Left forelimb (tissue), 1 donor: Measurements from ENCODE around the gene DYRK2.

Experiments
- DNase-seq: peaks from one replicate; pipeline ENCODE4 v3.0.0-alpha.2; 2018; ENCODE audit warnings: low spot score

DYRK2 gene

GRCh38 chr12:67648521-67649260, at the start of gene DYRK2:
Gene DYRK2, plus strand, starts transcription at chr12:67648745. Its CDS starts 389 bp downstream, at chr12:67649134.
- peak; percentile 93 for DNase-seq

DNA sequence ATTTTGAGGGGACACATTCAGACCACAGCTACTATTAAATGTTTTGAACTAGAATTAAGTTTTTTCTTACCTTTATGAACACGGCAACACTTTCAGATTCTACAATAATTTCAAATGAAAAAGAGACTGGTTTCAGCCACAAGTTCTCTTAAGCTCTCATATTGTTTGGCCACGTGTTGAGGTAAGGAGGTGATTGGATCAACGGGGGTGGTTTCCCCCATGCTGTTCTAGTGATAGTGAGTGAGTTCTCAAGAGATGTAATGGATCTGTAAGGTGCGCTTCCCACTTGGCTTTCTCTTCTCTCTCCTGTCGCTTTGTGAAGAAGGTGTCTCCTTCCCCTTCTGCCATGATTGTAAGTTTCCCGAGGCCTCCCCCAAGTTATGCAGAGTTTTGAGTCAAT, 48.9 kb upstream of the DYRK2 start:
- no peak for DNase-seq

DNA sequence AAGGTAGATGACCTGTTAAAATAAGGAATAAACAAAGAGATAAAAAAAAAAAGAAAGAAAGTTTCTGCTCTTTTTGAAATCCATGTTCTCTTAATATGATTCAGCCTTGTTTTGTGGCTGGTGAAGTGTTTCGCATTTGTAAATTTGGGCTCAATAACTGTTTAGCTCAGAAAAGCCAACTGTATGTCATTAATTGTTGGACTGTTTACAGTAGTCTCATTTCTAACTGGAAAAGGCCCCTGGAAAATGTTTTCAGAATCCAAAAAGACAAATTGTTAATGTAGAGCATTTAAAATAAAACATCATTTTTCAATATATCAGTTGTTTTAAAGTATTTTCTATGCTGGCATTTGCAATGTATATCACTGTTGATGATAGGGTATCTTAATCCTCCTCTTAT, 47.4 kb upstream of the DYRK2 start:
- no peak for DNase-seq

- DNase-seq, result no peak
Observed at GRCh38 chr12:67609226-67609870, 39.2 kb upstream of the DYRK2 start.

- DNase-seq, result no peak
Observed at GRCh38 chr12:67613040-67613439, 35.5 kb upstream of the DYRK2 start.

DNA sequence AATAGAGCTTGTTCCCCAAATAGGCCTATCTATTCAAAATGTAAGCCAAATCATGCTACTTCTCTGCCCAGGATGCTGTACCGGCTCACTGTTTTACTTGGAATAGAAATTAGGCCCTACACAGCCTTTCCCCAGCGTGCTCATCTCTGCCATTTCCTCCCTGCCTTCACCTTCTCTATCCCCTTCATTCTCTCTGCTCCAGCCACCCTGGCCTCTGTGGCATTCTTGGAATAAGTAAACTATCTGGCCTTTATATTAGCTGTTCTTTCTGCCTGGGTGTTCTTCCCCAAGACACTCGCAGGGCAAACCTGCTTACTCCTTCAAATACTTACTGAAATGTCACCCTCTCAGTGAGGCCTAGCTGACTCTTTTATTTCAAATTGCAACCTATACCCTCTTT, 30.9 kb upstream of the DYRK2 start:
- DNase-seq, result no peak

DNA sequence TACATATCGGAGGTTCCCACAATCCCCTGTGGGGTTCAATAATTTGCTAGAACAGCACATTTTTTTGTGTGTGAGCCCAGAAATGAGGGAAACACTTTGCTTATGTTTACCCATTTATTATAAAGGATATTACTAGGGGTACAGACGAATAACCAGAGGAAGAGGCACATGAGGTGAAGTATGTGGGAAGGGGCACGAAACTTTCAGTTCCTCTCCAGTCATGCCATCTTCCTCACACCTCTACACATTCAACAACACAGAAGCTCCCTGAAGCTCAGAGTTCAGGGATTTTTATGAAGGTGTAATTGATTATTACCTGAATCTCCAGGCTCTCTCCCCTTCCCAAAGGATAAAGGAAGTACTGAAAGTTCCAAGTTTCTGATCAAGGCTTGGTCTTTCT, 30.2 kb upstream of the DYRK2 start:
- DNase-seq, result no peak

DNA sequence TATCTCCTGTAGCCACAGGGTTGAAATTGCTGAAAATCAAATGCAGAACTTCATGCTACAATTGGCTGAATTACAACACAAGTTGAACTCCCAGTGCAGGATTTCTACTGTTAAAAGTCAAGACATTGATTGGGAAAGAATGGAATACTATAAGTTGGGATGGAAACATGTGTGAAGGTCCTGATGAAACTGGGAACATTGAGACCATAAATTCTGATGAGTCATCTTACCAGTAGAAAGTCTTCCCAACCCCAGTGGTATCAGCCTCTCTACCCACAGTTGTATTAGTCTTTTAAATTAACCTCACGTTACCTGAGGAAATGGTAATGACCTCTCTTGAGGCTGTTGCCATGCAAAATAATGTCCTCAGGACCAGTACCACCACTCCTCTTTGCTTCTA, 27.4 kb upstream of the DYRK2 start:
- no peak for DNase-seq

- no peak for DNase-seq
Observed at GRCh38 chr12:67621926-67622325, 26.6 kb upstream of the DYRK2 start.

GRCh38 chr12:67623259-67623658, 25.3 kb upstream of the DYRK2 start:
- no peak for DNase-seq

GRCh38 chr12:67624355-67624754, 24.2 kb upstream of the DYRK2 start:
- no peak for DNase-seq

DNA sequence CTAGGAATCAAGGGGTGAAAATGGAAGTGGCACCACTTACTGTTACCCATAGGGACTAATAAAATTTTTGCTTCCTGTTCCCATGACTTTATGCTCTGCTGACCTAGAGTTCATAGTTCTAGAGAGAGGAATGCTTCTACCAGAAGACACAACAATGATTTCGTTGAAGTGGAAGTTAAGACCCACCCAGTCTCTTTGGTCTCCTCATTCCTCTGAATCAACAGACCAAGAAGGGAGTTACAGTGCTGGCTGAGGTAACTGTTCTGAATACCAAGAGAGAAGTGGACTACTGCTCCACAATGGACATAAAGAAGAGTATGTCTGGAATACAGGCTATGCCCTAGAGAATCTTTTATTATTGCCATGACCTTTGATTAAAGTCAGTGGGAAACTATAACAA, 23.5 kb upstream of the DYRK2 start:
- no peak for DNase-seq

GRCh38 chr12:67626156-67626555, 22.4 kb upstream of the DYRK2 start:
- DNase-seq, result no peak

- DNase-seq, result no peak
Observed at GRCh38 chr12:67630373-67631088, 18.0 kb upstream of the DYRK2 start.

GRCh38 chr12:67632005-67632404, 16.5 kb upstream of the DYRK2 start:
- no peak for DNase-seq

- no peak for DNase-seq
Observed at GRCh38 chr12:67633024-67633610, 15.4 kb upstream of the DYRK2 start.

- no peak for DNase-seq
Observed at GRCh38 chr12:67633708-67634107, 14.8 kb upstream of the DYRK2 start.

- DNase-seq, result no peak
Observed at GRCh38 chr12:67634303-67634761, 14.2 kb upstream of the DYRK2 start.

GRCh38 chr12:67637718-67638117, 10.8 kb upstream of the DYRK2 start:
- DNase-seq, result no peak

DNA sequence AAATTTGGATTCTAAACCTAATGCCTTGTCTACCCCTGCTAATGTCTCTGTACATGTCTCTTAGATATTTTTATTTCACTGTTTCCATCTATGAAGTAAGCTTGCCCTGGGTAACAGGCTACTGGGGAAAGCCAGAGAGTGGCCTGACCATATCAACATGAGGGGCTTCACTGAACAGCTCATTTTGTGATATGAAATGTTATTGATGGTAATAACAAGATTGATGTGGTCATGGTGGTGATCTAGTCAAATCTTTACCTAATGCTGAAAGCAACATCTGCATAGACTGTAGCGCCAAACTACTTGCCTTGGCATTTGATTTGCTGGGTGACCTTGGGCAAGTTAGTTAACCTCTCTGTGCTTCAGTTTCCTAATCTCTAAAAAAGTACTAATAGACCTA, 9.9 kb upstream of the DYRK2 start:
- DNase-seq, result no peak

- DNase-seq, result no peak
Observed at GRCh38 chr12:67640863-67641262, 7.7 kb upstream of the DYRK2 start.

- no peak for DNase-seq
Observed at GRCh38 chr12:67645126-67645525, 3.4 kb upstream of the DYRK2 start.

- DNase-seq, result no peak
Observed at GRCh38 chr12:67645601-67646000, 2.9 kb upstream of the DYRK2 start.
